Measurements from ENCODE around the gene CD109. TPM values are rescaled to one million over a fixed set of nuclear protein-coding genes. Genes with fewer than 3 reads are reported as not detected.
A peak's percentile ranks its signal among the peaks of the same experiment; 100 is the strongest.

The CD109 gene
- total RNA-seq, 3 donors from 2014 or later = 10.2 to 16.8 (median 13.3) TPM

DNA sequence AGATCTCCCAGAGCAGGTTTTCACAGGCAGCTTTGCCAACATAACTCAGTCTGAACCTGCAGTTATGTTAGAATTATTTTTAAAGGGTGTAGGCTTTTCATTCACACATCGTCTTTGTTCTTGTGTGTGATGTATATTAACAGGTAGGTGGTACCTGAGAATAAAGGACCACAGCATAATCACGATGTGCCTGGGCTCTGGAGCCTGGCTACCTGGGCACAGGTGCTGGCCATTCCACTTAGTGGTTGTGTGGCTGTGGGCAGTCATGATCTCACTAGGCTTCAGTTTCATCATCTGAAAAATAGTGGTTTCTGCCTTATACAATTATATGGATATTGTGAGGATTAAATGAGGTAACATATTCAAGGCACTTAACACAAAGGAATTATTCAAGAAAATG is 6.4 kb downstream of the CD109 start:
- Histone ChIP-seq H3K4me3 (no peak overlapping the region), H3K36me3 (no peaks in the 10 kb centered on the region), H3K27me3 (no peaks in the 10 kb centered on the region), H3K4me1 (no peaks in the 10 kb centered on the region), H3K27ac (no peak overlapping the region), H3K9me3 (no peaks in the 10 kb centered on the region)
- TF ChIP-seq, protein P1, sequence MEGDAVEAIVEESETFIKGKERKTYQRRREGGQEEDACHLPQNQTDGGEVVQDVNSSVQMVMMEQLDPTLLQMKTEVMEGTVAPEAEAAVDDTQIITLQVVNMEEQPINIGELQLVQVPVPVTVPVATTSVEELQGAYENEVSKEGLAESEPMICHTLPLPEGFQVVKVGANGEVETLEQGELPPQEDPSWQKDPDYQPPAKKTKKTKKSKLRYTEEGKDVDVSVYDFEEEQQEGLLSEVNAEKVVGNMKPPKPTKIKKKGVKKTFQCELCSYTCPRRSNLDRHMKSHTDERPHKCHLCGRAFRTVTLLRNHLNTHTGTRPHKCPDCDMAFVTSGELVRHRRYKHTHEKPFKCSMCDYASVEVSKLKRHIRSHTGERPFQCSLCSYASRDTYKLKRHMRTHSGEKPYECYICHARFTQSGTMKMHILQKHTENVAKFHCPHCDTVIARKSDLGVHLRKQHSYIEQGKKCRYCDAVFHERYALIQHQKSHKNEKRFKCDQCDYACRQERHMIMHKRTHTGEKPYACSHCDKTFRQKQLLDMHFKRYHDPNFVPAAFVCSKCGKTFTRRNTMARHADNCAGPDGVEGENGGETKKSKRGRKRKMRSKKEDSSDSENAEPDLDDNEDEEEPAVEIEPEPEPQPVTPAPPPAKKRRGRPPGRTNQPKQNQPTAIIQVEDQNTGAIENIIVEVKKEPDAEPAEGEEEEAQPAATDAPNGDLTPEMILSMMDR (IDR thresholded peaks at IDR 0.05) = no peak
- TF ChIP-seq POLR2AphosphoS5 (IDR thresholded peaks at IDR 0.05) = no peak
- TF ChIP-seq POLR2A (IDR thresholded peaks at IDR 0.05) = no peak
- intact Hi-C loops (cut with DNase I; ENCODE audit: low total_unique reads) = no loop called here
- no peak for DNase-seq (ENCODE audit: low spot score in 2 of 2)

DNA sequence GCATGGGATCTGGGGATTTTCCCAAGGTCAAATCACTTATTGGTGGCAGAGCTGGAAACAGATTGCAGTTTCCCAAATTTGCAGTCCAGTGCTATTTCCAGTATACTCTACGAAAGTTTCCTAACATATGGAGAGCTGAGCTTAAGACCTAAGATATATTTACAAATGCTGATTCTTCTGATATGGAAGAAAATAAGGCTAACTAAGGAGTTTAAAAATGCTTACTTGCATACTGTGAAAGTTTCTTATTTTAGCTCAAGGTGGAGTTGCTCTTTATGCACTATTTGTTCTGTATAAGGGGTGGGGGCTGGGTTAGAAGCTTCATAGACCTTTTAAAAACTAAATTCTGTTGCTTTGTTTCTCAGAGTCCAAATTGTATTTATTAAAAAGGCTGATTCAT is 7.5 kb downstream of the CD109 start:
- Histone ChIP-seq H3K27me3 (no peaks in the 10 kb centered on the region), H3K4me3 (no peak overlapping the region), H3K4me1 (no peaks in the 10 kb centered on the region), H3K36me3 (no peaks in the 10 kb centered on the region), H3K9me3 (no peaks in the 10 kb centered on the region), H3K27ac (peak overlapping the region; percentile 31 to 89)
- TF ChIP-seq POLR2A (IDR thresholded peaks at IDR 0.05) (no peak), POLR2AphosphoS5 (IDR thresholded peaks at IDR 0.05) (no peak)
- TF ChIP-seq, protein P1 (IDR thresholded peaks at IDR 0.05) = no peak
- no peak for DNase-seq (ENCODE audit: low spot score in 2 of 2)
- intact Hi-C loops (cut with DNase I; ENCODE audit: low total_unique reads) = no loop called here

DNA sequence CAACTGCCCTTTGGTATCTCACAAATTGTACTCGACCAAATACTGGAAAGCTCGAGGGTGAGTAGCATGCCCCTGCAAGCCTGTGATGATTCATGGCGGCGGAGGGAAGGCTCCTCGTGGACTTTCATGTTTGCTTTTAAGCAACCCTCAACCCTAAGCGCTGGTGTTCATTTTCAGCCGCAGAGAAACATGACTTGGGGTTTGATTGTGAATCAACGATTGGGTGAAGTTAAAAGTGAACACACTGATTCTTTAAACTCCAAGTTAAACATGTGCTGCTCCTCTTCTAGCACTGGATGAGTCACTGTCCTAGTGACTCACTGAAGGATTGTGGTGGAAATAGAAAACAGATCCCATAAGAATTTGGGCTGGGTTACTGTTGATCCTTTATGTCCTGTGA is 8.3 kb downstream of the CD109 start:
- no peaks in the 10 kb centered on the region for H3K36me3 ChIP-seq
- peak in 1 of 2 donors; percentile 26 for DNase-seq (ENCODE audit: low spot score in 2 of 2)
- peak overlapping the region; percentile 31 to 89 for H3K27ac ChIP-seq
- no peaks in the 10 kb centered on the region for H3K4me1 ChIP-seq
- TF ChIP-seq, protein P1 (IDR thresholded peaks at IDR 0.05) = no peak
- no peak for TF ChIP-seq POLR2A (IDR thresholded peaks at IDR 0.05)
- TF ChIP-seq POLR2AphosphoS5 (IDR thresholded peaks at IDR 0.05) = peak in 1 of 3 donors; percentile 15
- H3K9me3 ChIP-seq = no peaks in the 10 kb centered on the region
- intact Hi-C loops (cut with DNase I; ENCODE audit: low total_unique reads) = no loop called here
- no peaks in the 10 kb centered on the region for H3K27me3 ChIP-seq
- peak overlapping the region in 1 of 3 donors; percentile 29 for H3K4me3 ChIP-seq

DNA sequence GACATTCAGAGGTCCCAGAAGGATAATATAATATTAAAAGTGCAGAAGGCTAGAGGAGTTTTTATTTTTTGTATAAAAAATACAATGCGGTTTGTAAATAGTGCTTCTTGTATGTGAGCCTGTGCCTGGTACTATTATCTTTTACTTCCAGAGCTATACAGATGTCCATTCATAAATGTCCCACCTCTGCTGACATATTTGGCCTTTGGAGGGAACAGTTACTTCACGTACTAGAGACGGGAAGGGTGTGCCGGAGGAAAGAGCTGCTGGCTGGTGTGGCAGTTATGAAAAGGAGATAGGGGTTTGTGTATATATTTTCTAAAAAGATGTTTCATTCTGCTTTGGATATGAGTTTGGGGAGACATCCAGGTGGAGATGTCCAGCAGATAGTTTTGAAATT is 8.8 kb downstream of the CD109 start:
- TF ChIP-seq POLR2AphosphoS5 (IDR thresholded peaks at IDR 0.05) (no peak), POLR2A (IDR thresholded peaks at IDR 0.05) (no peak)
- TF ChIP-seq, protein P1 (IDR thresholded peaks at IDR 0.05) = no peak
- H3K27me3 ChIP-seq = no peaks in the 10 kb centered on the region
- intact Hi-C loops (cut with DNase I; ENCODE audit: low total_unique reads) = no loop called here

DNA sequence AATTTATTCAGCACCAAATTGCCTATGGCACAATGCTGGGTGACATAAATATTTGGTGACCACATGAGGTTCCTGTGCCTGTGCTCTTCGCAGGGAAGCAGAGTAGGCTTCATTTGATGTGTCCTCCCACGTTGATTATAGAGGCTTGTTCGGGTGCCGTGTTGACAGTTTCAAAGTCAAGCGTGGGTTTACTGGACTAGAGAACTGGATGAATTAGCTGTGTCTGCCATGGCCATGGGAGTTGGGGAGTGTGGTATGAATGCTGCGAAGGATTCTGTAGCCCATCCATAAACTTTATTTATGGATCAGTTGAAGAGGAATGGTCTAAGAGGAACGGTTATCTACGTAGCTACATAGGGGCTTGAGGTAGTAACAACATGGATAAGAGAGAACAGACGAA is 11.0 kb downstream of the CD109 start:
- Histone ChIP-seq H3K9me3 (no peaks in the 10 kb centered on the region), H3K36me3 (no peaks in the 10 kb centered on the region), H3K4me3 (no peak overlapping the region), H3K27ac (no peak overlapping the region), H3K27me3 (no peaks in the 10 kb centered on the region), H3K4me1 (no peaks in the 10 kb centered on the region)
- TF ChIP-seq, protein P1 (IDR thresholded peaks at IDR 0.05) = no peak
- TF ChIP-seq POLR2AphosphoS5 (IDR thresholded peaks at IDR 0.05) (no peak), POLR2A (IDR thresholded peaks at IDR 0.05) (no peak)
- intact Hi-C loops (cut with DNase I; ENCODE audit: low total_unique reads) = no loop called here
- DNase-seq (ENCODE audit: low spot score in 2 of 2) = no peak

More for the DNA sequence above, 8.8 kb downstream of the CD109 start:
- no peaks in the 10 kb centered on the region for H3K4me1 ChIP-seq
- H3K4me3 ChIP-seq = no peak overlapping the region
- no peak for DNase-seq (ENCODE audit: low spot score in 2 of 2)
- H3K27ac ChIP-seq = peak overlapping the region; percentile 31 to 89
- H3K36me3 ChIP-seq = no peaks in the 10 kb centered on the region
- no peaks in the 10 kb centered on the region for H3K9me3 ChIP-seq
